Activated naive CD4-positive, alpha-beta T cell treated with anti-CD3 and anti-CD28 coated beads, Interleukin-2, amount 50 U/mL, for 24 hours (primary cell): ENCODE measurements around the gene JUNB.
"Not testable (repeated sequence)": the region's sequence is repeated elsewhere in the genome, so short reads cannot be mapped to it uniquely, and the experiment has no call there.

ENCODE experiments used
- H3K27ac Mint-ChIP-seq: one replicate; pipeline ENCODE4 v1.8.0; 2021; ENCODE audit warnings: mild to moderate bottlenecking, mixed read lengths
- H3K27me3 Mint-ChIP-seq: one replicate; pipeline ENCODE4 v1.8.0; 2021; ENCODE audit warnings: mixed read lengths
- H3K36me3 Mint-ChIP-seq: one replicate; pipeline ENCODE4 v1.8.0; 2021; ENCODE audit warnings: mixed read lengths
- H3K4me1 Mint-ChIP-seq: one replicate; pipeline ENCODE4 v1.8.0; 2021; ENCODE audit warnings: mixed read lengths
- H3K4me3 Mint-ChIP-seq: one replicate; pipeline ENCODE4 v1.8.0; 2021; ENCODE audit warnings: mild to moderate bottlenecking, mixed read lengths
- H3K9me3 Mint-ChIP-seq: one replicate; pipeline ENCODE4 v1.8.0; 2021; ENCODE audit warnings: mixed read lengths

Gene JUNB

DNA sequence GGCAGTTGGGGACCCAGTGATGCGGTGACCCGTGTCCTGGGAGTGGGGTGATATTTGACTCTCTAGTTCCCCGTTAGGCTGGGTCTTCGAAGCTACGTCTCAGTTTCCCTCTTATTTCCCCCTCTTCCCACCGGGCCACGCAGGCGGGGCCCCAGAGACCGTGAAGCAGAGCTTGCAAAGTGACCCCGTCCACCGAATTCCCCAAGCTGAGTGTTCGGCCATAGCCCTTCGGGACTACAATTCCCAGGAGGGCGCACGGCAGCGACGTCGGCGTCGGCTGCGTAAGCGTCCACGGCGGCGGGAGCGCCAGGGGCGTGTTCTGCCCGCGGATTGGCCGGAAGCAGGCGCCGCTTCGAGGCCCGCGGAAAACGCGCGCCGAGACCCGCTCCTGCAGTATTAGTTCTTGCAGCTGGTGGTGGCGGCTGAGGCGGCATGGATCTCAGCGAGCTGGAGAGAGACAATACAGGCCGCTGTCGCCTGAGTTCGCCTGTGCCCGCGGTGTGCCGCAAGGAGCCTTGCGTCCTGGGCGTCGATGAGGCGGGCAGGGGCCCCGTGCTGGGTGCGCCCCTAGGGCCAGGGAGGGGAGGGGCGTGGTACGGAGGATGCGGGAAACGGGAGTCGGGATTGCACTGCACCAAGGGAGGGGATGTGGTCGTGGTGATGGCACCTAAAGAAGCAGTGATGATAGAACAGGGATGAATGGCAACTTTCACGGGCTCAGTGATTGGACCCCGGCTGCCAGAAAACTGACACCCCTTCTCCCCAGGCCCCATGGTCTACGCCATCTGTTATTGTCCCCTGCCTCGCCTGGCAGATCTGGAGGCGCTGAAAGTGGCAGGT, 15.2 kb downstream of the JUNB start, which contains the start of gene RNASEH2A:
Gene RNASEH2A, plus strand, starts transcription at position 343 of the 840 bp plus-strand sequence. Its CDS starts 90 bp downstream, at position 433.
- no peaks in the 10 kb centered on the region for H3K9me3 Mint-ChIP-seq
- H3K4me1 Mint-ChIP-seq: peaks cover 23% of the 10 kb centered on the region
- H3K27ac Mint-ChIP-seq: peak within 1 kb of the TSS; percentile 84
- no peaks in the 10 kb centered on the region for H3K27me3 Mint-ChIP-seq
- H3K36me3 Mint-ChIP-seq: peaks cover 1% of the 10 kb centered on the region
- H3K4me3 Mint-ChIP-seq: peak within 1 kb of the TSS; percentile 96

DNA sequence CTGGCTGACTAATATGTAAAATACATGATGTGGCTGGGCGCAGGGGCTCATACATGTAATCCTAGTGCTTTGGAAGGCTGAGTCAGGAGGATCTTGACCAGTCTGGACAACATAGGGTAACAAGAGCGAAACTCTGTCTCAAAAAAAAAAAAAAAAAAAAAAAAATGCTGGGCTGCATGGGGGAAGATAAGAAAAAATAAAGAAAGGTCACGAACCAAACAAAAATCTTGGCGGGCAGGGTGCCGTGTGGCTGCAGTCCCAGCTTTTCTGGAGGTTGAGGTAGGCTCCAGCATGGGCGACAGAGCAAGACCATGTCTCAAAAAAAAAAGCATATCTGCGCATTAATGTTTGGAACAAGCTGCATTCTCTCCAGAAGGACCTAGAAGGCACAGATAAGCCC, 23.8 kb downstream of the JUNB start:
- no peak overlapping the region for H3K4me3 Mint-ChIP-seq
- H3K27ac Mint-ChIP-seq: no peak overlapping the region
- no peaks in the 10 kb centered on the region for H3K9me3 Mint-ChIP-seq
- peaks cover 2% of the 10 kb centered on the region for H3K36me3 Mint-ChIP-seq
- H3K27me3 Mint-ChIP-seq: no peaks in the 10 kb centered on the region
- H3K4me1 Mint-ChIP-seq: no peaks in the 10 kb centered on the region

DNA sequence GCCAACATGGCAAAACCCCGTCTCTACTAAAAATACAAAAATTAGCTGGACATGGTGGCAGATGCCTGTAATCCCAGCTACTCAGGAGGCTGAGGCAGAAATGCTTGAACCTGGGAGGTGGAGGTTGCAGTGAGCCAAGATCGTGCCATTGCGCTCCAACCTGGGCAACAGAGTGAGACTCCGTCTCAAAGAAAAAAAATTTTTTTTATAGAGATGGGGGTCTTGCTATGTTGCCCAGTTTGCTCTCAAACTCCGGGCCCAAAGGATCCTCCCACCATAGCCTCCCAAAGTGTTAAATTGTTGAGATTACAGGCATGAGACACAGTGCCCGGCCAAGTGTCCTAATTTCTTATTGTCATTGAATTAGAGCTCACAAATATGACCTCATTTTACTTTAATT, 25.9 kb downstream of the JUNB start:
- not testable (repeated sequence) for H3K4me3 Mint-ChIP-seq, H3K27ac Mint-ChIP-seq, H3K27me3 Mint-ChIP-seq, H3K4me1 Mint-ChIP-seq, H3K9me3 Mint-ChIP-seq, H3K36me3 Mint-ChIP-seq

DNA sequence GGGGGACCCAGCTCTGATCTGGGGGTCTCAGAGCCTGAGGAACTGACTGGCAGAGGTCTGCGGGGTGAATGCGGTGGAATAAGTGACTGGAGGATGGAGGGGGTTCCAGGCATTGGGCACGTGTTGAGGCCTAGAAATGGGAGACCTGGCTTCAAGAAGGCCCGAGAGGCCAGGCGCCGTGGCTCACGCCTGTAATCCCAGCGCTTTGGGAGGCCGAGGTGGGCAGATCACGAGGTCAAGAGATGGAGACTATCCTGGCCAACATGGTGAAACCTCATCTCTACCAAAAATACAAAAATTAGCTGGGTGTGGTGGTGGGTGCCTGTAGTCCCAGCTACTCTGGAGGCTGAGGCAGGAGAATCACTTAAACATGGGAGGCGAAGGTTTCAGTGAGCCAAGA, 26.5 kb downstream of the JUNB start:
- not testable (repeated sequence) for H3K27me3 Mint-ChIP-seq, H3K27ac Mint-ChIP-seq, H3K36me3 Mint-ChIP-seq, H3K9me3 Mint-ChIP-seq, H3K4me1 Mint-ChIP-seq, H3K4me3 Mint-ChIP-seq

DNA sequence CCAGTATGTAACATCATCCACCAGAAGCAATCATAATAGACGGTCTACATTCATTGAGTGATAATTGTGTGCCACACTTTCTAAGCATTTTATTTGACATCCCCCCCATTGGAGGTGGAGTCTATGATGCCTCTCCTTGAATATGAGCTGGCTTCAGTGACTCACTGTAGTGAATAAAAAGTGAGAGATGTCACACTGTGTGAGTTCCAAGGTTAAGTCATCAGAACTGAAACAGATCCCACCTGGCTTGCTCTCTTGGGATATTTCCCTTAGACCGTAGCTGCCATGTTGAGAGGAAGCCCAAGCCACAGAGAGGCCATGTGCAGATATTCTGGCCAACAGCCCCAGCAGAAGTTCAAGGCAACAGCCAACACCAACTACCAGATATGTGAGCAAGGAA, 30.5 kb downstream of the JUNB start:
- H3K27me3 Mint-ChIP-seq: peaks cover 13% of the 10 kb centered on the region
- peaks cover 2% of the 10 kb centered on the region for H3K36me3 Mint-ChIP-seq
- H3K9me3 Mint-ChIP-seq: no peaks in the 10 kb centered on the region
- H3K27ac Mint-ChIP-seq: no peak overlapping the region
- H3K4me1 Mint-ChIP-seq: peaks cover 8% of the 10 kb centered on the region
- no peak overlapping the region for H3K4me3 Mint-ChIP-seq

DNA sequence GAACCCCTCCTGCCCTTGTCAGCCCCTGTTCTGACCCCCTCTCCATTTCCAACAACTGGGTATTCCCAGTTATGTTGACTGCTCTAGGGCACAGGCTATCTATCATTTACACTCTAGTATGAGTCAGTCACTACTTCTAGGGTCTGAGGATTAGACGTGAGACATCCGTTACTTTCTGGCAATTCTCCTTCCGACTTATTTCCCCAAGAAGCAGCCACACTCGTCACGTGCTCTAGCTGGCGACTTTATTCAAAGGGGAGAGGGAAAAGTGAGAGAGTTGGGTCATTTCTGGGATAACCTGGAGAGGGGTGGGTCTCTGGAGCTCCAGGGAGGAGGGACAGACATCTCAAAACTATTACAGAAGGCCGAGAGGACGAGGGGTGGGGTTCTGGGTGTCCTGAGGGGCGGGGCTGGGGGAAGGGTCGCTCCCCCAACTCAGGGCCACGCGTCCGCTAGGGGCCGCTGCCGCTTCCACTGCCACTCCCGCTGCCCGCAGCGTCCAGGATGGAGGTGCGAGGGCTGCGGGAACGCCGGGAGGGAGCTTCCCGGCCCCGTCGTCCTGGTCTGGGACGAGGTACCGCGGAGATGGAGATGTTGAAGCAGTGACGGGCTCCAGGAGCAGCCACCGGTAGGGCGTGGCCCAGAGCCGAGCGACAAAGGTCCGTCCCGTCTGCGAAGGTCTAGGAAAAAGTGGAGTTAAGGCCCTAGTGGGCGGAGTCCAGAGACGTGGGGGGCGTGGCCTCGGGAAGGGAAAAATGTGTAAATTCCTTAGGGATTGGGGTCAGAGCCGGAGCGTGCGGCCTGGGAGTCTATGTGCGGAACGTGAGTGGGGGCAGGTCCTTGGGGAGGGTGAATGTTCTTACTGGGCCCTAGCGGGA, 34.2 kb downstream of the JUNB start:
- H3K27me3 Mint-ChIP-seq: peaks cover 33% of the 10 kb centered on the region
- H3K4me1 Mint-ChIP-seq: peaks cover 8% of the 10 kb centered on the region
- peaks cover 2% of the 10 kb centered on the region for H3K36me3 Mint-ChIP-seq
- no peak overlapping the region for H3K27ac Mint-ChIP-seq
- no peak overlapping the region for H3K4me3 Mint-ChIP-seq
- no peaks in the 10 kb centered on the region for H3K9me3 Mint-ChIP-seq

DNA sequence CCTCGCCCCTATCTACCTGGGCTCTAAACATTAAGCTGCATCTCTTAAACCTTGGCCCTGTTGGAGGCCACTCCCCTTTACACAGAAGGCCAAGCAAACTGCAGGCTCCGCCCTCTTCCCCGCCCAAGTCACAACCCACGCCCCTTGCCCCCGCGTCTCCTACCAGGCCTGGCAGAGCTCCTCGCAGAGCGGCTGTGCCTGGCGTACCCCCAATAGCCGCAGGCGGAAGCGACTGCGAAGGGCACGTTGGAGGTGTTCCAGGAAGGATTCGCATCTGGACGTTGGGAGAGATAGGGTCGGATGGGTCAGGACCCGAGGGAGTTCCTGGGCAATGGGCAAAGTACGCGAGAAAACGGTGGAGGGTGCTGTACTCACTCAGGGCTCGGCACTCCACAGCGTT, 37.2 kb downstream of the JUNB start:
- Mint-ChIP-seq H3K9me3 (no peaks in the 10 kb centered on the region), H3K4me1 (peaks cover 22% of the 10 kb centered on the region), H3K4me3 (no peak overlapping the region), H3K27ac (no peak overlapping the region), H3K27me3 (peaks cover 56% of the 10 kb centered on the region), H3K36me3 (peaks cover 2% of the 10 kb centered on the region)

GRCh38 chr19:12833418-12833737, 42.1 kb downstream of the JUNB start:
- peak overlapping the region; percentile 62 for H3K27ac Mint-ChIP-seq
- peaks cover 65% of the 10 kb centered on the region for H3K27me3 Mint-ChIP-seq
- H3K36me3 Mint-ChIP-seq: peaks cover 2% of the 10 kb centered on the region
- peaks cover 35% of the 10 kb centered on the region for H3K4me1 Mint-ChIP-seq
- no peaks in the 10 kb centered on the region for H3K9me3 Mint-ChIP-seq
- H3K4me3 Mint-ChIP-seq: peak overlapping the region; percentile 67

DNA sequence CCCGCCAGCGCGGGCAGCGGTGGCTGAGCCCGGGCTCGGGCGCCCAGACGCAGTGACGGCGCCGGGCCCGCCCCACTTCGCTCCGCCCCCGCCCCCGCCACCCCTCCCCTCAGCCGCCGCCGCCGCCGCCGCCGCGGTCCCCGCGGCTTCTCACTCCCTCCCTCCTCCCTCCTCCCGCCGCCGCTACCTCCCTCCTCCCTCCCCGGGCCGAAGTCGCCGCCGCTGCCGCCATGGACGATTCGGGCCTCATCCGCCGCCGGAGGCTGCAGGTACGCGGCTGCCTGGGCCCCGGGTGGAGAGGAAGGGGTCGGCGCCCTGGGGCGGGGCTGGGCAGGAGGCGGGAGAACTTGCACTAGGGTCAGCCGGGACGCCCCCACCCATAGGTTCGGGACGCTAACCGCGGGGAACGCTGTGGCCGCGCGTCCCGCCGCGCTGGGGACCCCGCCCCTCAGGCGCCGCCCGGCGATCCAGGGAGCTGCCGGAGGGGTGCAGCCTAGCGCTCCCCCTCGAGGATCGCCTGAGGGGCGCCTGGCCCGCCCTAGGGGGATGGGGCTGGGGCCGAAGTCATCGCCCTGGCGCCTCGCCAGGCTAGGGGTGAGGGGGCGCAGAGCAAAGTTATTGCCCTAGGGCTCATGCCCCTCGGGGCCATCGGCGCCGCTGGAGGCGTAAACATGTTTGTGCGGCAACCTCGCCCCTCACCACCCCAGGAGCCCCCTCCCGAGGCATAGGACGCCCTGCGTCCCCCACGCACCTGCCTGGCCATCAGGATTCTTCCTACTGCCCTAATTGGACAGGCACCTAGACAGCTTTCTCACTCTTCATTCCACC, 42.7 kb downstream of the JUNB start:
- H3K4me3 Mint-ChIP-seq: peak overlapping the region; percentile 44
- H3K36me3 Mint-ChIP-seq: peaks cover 2% of the 10 kb centered on the region
- peak overlapping the region; percentile 43 for H3K27ac Mint-ChIP-seq
- H3K4me1 Mint-ChIP-seq: peaks cover 36% of the 10 kb centered on the region
- H3K9me3 Mint-ChIP-seq: no peaks in the 10 kb centered on the region
- H3K27me3 Mint-ChIP-seq: peaks cover 62% of the 10 kb centered on the region

- Mint-ChIP-seq H3K4me1 (peaks cover 42% of the 10 kb centered on the region), H3K9me3 (no peaks in the 10 kb centered on the region), H3K27me3 (peaks cover 65% of the 10 kb centered on the region), H3K36me3 (peaks cover 2% of the 10 kb centered on the region), H3K4me3 (peak within 1 kb of the TSS; percentile 67), H3K27ac (peak within 1 kb of the TSS; percentile 62)
These were observed 43.3 kb downstream of the JUNB start, which contains the start of gene RTBDN for GRCh38 chr19:12834566-12834943. RTBDN (minus strand) TSS chr19:12834579; CDS start chr19:12829979, 4,600 bp downstream.

GRCh38 chr19:12834976-12835757, 43.9 kb downstream of the JUNB start:
- H3K4me3 Mint-ChIP-seq: no peak overlapping the region
- peaks cover 63% of the 10 kb centered on the region for H3K27me3 Mint-ChIP-seq
- H3K27ac Mint-ChIP-seq: no peak overlapping the region
- H3K36me3 Mint-ChIP-seq: peaks cover 2% of the 10 kb centered on the region
- H3K9me3 Mint-ChIP-seq: no peaks in the 10 kb centered on the region
- H3K4me1 Mint-ChIP-seq: peaks cover 43% of the 10 kb centered on the region

- no peaks in the 10 kb centered on the region for H3K9me3 Mint-ChIP-seq
- no peak overlapping the region for H3K27ac Mint-ChIP-seq
- peaks cover 66% of the 10 kb centered on the region for H3K27me3 Mint-ChIP-seq
- H3K4me1 Mint-ChIP-seq: peaks cover 52% of the 10 kb centered on the region
- no peak overlapping the region for H3K4me3 Mint-ChIP-seq
- H3K36me3 Mint-ChIP-seq: no peaks in the 10 kb centered on the region
These were observed 45.2 kb downstream of the JUNB start for GRCh38 chr19:12836529-12836863.

- peak overlapping the region; percentile 23 for H3K4me3 Mint-ChIP-seq
- H3K27ac Mint-ChIP-seq: peak overlapping the region; percentile 79
- no peaks in the 10 kb centered on the region for H3K36me3 Mint-ChIP-seq
- no peaks in the 10 kb centered on the region for H3K9me3 Mint-ChIP-seq
- H3K4me1 Mint-ChIP-seq: peaks cover 50% of the 10 kb centered on the region
- H3K27me3 Mint-ChIP-seq: peaks cover 64% of the 10 kb centered on the region
These were observed 45.9 kb downstream of the JUNB start for GRCh38 chr19:12837225-12837624.

GRCh38 chr19:12838182-12838885, 47.0 kb downstream of the JUNB start, which contains the start of gene MAST1:
MAST1 (plus strand) TSS chr19:12838515; CDS start chr19:12838573, 58 bp downstream.
- H3K4me1 Mint-ChIP-seq: peaks cover 42% of the 10 kb centered on the region
- H3K27ac Mint-ChIP-seq: peak within 1 kb of the TSS; percentile 79
- no peaks in the 10 kb centered on the region for H3K36me3 Mint-ChIP-seq
- no peaks in the 10 kb centered on the region for H3K9me3 Mint-ChIP-seq
- peak within 1 kb of the TSS; percentile 77 for H3K4me3 Mint-ChIP-seq
- H3K27me3 Mint-ChIP-seq: peaks cover 62% of the 10 kb centered on the region
